T-helper 9 cell (primary cell): Measurements from ENCODE around the gene ASXL1.

Source experiments
- DNase-seq: peaks from one replicate; pipeline ENCODE4 v3.0.0-alpha.2; 2020

ASXL1 gene

DNA sequence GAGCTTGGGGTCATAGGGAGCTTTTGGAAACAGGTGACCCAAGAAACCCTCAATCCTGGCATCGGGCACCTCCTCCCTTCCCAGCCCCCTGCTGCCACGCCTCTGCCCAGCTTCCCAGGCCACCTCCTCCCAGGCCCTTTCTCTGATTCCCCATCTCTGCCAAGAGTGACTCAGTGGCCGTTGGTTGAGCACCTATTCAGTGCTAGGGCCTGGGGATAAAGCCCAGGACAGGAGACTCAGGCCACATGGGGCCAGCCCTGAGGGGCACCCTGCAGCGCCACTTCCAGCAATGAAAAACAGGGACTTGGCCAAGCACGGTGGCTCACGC, 110.1 kb downstream of the ASXL1 start:
- DNase-seq: no peak

DNA sequence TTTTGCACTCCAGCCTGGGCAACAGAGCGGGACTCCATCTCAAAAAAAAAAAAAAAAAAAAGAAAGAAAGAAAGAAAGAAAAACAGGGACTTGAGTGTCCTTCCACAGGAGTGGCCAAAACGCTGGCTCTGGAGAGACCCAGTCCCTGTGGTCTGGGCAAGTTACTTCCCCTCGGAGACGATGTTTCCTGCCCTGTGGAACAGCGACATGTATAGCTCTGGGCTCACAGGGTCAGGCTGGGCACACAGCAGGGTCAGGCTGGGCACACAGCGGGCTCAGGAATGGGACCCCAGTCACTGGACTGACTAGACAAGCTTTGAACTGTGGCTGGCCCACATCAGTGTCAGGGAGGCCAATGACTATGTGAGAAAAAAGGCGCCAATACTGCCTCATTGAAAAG, 110.7 kb downstream of the ASXL1 start:
- no peak for DNase-seq

DNA sequence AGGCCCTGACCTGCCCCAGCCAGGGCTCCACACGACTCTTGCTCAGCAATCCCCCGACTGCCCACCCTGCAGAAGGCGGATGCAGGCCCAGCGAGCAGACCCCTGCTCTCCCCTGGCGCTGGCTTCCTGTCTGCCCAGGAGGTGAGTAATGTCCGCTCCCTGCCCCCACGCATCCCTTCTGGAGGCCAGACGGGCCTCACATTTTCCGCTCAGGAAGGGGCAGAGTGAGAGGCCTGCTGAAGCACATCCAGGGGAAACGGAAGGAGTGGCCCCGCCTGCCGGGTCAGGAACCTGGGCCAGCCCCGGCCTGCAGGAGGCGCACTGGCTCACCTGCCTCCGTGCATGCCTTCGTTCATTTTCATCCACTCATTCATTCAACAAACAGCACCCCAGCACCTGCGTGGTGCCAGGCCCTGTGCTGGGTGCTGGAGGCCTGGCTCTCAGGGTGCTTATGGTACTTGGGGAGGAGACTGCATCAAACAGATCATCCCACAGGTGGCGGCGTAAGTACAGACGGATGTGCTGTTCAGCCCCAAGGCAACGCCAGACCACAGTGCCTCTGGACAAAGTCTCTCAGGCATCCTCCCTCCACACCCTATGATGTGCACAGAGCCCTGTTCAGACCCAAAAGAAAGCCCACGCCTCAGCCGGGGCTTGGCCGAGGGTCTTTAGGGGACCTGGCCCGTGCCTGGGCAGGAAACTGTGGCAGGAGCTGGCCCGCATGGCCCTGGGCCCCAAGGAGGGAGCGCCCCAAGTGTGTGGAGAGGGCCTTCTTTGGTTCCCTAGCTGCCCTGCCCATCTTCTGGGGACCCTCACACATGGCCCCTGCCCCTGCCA, 112.1 kb downstream of the ASXL1 start:
- DNase-seq: no peak

DNA sequence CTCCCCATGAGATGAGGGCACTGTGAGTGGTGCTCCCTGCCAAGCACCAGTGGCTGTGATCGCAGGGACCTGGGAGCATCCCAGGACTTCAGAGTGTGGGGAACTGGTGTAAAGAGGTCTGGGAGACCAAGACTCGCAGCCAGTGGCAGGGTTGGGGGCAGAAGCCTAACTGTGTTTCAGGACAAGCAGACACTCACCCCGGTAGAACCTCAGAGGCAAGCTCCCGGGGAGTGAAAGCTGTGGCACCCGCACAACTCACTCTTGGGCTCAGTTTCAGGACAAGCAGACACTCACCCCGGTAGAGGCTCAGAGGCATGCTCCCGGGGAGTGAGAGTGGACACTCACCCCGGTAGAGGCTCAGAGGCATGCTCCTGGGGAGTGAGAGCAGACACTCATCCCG, 112.8 kb downstream of the ASXL1 start:
- no peak for DNase-seq

DNA sequence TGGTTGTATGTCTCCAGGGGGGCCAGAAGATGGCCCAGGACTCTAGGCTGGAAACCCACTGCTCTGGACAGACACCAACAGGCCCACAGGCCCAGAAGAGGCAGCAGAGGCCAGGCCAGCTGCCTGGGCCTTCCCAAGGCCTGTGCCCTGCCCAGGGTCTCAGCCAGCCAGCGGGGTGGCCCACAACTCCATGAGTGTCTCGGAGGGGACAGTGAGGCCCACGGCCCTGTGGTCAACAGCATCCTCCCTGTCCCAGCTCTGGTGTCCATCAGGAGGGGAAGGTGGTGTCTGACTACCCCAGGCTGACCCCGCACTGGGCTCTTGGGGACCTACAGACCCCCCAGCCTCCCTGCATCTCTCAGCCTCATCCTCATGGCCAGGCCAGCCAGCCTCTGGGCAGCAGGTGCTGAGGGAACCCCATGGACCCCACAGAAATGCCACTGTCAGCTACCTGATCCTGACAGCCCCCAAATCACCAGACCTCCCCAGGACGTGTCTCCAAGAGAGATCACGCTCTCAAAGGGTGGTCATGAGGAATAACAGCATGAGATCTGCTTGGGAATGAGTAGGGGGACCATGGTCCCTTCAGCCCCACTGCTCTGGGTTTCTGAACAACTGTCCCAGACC, 114.6 kb downstream of the ASXL1 start:
- no peak for DNase-seq

DNA sequence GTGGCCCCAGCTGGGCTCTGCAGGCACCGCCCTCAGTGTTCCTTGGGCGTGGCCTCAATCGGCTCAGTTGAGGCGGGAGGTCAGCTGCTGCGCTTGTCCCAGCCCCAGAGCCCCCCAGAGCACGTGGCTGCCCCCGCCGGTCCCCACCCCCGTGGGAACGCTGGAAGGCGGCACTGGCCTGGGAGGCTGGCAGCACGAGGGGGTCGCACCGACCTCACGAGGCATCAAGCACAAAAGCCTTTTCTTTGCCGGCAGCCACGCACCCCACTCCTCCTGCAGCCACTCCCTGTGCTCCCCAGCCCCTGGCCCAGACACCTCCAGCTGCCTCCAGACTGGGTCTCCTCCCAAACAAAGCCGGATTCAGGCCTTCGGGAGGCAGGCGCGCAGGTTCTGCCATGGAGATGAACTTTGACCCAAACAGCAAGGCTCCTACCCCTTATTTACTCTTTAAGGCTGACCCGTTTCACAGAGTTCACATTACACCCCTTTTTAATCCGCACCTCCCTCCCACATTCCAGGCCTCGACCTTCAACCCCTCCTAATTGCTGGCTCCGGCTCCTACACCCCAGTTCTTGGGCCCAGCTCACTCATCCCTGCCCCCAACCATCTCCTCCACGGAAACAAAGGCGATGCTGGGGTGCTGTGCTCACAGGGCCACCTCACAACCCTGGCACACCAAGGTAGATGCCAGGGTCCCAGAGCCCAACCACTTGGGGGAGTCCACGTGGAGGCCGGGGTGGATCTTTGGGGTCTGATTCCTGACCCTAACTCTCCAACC, 115.3 kb downstream of the ASXL1 start:
- no peak for DNase-seq

DNA sequence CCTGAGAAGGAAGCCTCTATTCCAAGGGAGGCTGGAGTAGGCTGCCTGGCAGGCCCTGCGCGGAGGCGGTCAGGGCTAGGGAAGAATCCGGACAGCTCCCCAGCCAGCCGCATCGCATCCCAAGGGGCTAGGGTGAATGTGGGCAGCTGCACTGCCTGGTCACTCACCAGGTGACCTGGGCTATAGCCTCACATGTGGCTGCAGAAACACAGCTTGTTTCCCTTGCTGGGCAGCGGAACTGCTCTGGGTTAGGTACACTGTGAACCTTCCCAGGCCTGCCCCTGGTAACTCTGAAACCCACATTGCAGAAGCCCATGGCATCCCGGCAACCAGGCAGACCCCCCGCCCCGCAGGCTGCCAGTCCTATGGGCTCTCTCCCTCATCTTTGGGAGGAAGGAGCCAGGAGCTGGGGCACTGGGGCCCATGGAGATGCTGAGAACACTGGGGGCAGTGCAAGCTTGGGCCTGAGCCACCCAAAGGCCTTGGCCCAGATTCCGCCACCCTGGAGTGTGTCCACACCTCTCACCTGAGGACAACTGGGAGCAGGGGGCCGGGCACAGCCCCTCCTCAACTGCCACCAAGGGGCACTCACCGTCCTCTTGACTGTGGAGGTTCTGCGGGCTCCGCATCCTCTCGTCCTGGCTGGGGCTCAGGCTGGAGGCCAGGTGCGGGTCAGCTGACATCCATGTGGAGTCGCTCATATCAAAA, 116.0 kb downstream of the ASXL1 start:
- DNase-seq: no peak

DNA sequence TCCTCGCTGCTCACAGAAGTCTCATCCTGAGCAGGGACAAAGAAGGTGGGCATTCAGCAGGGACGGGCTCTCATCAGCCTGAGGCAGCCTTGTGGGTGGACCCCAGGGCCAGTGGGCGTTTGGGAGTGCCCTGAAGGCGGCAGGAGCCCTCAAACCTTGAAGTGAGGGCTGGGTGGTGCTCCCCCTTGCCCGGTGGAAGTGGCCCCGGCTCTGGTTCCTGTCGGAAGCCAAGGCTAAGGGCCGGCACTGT, 116.5 kb downstream of the ASXL1 start:
- DNase-seq: no peak

DNA sequence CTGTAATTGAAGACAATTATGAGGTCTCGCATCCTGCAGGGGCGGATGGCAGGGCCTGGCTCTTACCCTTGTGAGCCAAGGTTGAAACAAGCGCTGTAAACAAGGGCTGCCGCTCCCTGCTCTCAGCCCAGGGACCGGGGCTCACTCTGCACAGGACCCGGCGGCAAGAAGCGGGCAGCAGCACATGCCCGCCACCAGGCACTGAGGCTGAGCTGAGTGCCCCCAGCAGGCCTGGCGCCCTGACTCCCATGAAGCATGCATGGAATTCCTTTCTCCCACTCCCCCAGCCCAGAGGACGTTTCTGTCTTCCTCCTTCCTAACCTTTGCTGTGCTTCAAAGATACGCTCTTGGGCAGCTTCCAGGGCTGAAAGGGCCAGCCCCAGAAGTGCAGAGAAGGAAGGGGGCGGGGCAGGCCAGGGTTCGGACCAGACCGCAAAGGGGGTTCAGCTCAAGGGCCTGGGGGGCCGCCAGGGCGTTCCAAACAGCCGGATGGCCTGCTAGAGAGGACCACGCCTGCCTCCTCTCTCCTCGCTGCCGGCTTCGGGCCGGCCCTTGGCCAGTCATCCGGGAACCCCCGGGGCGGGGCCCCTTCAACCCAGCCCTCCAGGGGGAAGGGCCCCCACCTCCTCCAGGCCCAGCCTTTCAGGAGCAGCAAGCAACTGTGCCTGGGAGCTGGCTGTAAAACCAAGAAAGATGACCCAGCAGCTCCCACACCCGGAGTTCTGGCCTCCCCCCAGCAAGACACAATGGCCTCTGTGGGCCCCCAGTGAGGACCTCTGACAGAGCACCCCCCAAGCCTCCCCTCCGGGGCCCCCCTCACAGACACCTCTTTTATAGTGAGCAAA, 117.1 kb downstream of the ASXL1 start:
- DNase-seq: no peak

DNA sequence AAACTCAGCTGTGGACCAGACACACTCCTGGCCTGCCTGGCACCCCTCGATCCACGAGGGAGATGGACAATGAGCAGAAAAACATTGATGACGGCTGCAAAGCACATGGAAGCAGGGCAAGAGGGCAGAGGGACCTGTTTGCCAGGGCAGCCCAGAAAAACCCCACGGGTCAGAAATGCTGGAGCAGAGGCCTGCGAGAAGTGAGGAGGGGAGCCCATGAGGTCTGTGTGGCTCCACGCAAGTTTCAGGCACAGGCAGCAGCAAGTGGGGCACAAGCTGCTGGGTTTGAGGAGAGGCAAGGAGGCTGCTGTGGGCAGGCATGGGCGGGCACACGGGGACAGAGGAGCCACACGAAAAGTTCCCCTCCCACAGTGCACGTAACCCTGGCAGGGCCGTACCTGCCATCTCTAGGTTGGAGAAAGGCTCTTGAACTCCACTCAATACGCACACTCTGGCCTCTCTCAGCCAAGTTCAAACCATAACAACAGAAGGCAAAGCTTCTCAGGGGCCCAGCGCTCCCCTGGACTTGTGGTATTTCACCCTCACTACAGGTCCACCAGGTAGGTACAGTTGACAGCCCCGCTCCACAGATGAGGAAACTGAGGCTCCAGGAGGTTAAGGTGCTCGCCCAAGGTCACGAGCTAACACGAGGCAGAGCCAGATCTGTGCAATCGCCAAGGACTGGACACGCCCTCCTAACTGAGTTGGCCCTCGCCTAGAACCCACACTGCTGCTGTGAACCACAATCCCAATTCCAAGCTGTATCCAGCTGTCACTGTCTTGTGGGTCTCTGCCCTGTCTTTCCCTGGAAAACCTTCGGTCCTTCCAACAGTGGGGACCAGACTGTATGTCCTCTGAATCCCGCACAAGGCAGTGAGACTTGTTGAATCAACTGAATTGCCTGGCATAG, 118.8 kb downstream of the ASXL1 start:
- DNase-seq: no peak

DNA sequence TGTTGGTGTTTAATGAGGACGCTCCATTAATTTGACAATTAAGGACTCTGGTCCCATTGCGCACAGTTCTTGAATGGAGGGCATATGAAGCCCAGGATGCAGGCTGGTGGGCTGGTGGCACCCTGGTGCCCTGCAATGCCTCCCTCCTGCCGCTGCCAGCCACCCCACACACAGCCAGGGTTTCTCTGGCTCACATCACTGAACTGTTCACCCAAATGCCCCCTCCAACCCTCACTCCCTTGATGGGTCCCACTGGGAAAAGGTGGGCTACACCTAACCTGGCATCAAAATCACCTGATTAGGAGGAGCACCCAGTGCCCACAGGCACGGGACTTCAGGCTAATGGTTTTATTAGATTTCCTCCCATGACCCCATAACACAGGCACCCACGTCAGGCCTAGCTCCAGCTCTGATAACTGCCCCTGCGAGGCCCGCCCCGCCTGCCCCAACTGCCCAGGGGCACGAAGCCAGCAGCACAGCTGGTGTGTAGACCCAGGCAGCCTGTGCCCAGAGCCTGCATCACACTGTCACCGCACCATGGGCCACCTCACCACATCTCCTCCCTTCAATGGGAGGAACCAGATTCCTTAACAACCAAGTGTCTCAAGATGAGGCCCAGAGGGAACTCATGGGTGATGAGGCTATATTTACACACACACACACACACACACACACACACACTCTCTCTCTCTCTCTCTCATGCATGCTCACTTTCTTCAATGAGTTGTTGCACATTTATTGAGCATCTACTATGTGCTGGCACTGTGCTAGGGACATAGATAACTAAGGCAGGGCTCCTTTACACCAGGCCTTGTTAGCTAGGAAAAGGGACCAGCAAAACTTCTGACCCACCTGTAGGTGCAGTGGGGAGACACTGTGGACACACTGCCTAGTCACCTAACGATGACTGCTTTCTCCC, 119.7 kb downstream of the ASXL1 start:
- DNase-seq: no peak

DNA sequence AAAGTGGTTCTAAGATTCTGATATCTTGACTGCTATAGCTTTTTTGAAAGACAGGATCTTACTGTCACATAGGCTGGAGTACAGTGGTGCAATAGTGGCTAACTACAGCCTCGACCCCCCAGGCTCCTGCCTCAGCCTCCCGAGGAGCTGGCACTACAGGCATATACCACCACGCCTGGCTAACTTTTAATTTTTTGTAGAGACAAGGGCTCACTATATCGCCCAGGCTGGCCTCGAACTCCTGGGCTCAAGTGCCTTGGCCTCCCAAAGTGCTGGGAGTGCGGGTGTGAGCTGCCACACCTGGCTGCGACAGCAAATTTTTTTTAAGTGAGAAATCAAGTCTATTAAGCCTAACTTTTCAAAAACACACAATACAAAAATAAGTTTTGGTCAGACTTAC, 120.4 kb downstream of the ASXL1 start:
- DNase-seq: no peak

DNA sequence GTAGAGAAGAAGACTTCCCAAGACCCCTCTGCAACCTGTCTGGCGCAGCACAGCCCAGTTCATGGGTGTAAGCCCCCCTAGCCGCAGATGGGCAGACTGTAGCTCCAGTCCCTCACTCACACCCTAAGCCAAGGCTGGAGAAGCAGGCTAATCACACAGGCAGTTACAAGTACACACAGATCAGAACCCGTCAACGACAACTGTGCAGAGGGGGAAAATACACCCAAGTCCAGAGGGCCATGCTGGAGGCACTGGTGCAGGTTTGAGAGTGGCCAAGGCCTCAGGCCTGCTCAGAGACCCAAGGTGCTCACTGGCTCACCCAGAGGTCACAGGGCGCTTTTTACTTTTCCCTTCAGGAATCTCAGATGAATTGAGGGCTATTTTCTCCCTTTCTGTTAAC, 120.9 kb downstream of the ASXL1 start:
- DNase-seq: no peak

DNA sequence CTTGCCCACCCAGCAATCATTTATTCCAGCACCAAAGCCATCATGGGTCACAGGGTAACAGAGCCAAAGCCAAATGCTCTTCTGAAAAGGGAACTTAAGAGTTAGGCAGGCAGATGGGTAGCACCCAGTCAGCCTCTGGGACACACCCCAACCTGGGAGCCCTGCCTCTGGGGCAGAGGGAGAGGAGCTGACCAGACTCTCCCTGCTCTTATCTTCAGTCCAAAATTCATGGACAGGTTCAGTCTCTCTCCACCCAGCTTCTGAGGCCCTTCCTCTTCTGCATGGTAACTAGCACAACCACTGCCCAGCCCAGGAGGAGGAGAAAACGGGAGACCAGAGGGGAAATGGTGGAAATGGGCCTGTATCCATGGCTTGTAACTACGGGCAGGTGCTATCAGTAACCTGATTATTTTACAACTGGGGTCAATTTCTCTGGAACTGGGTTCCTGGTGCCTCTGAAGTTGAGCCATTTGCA, 121.6 kb downstream of the ASXL1 start:
- no peak for DNase-seq

DNA sequence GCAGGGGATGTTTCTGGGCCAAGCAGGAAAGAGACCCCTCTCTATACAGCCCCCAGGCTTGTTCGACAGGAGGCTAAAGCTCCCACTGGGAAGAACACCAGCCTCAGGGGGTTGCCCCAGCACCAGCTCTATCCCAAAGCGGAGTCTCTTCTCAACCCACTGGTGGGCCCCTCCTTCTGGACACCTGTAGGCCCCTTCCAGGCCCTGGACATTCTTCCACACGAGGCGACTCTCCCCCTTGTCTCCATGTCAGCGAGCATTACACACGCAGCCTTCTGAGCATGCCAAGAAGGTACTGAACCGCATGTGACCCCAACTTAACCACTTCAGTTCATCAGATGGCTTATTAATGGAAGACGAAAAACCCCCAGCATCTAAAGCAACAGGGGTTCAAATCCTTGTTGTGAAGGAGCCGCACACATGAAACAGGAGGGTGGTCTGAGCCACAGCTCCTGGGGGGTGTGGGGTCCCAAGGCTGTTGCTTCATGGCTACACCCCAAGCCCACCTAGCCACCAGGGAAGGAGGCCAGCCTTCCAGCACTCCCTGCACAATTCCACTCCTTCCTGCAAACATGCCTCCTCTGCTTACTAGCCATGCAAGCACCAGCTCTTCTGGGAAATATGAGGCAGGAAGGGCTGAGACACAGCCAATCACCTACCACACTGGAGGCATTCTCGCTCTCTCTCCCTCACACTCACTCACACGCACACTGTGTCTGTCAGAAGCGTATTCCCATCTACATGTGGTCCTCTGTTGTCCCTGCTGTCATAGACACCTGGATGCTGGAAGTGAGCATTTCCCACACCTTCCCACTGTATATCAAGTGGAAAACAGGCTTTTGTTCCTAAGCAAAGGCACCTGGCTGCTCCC, 122.5 kb downstream of the ASXL1 start:
- no peak for DNase-seq

DNA sequence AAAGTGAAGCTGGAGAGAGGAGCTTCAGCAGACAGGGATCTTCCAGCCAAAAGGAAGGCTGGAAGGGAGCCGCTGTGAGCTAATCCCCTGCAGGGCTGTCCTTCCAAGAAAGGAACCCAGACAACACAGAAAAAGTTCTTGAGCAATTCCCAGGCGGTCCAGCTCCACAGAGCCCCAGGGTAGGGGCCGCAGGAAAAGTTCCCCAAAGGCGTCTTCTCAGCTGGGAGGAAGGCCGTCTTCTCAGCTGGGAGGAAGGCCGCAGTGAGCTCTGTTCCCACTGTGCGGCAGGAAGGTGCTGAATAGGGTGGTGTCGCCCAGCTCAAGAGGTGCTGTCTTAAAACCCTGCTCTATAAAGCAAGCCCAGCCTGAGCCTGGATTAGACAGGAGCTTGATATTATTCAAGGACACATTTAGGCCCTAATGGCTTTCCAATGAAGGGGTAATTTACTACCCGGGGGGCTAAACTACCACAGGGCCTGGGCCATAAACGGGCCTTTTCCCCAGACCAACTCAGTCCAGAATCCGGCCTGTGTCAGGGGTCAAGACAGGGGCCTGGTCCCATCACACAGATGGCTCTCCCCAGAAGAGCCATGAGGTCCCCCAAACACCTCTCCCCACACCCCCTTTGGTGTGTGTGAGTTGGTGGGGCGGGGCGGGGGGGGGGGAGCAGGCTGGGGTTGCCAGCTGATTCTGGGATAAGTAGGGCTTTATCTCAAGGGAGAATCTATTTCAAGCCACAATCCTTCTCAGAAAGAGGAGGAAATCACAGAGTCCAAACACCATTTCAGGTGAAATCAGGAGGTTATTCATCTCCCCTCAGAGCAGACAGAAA, 123.4 kb downstream of the ASXL1 start:
- no peak for DNase-seq

DNA sequence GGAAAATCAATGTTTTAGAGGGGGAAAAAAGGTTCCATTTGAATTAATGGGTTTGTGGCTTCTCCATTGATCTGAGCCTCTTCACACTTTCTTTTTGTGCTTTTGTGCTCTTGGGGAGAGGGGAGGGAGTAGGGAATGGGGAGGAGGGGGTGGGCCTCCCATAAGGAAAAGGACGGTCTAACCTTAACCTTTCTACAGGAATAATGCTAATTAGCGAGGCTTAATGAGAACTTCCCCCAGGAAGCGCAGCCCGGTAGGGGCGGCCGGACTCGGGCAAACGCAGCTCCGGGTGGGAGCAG, 124.0 kb downstream of the ASXL1 start:
- DNase-seq: no peak

DNA sequence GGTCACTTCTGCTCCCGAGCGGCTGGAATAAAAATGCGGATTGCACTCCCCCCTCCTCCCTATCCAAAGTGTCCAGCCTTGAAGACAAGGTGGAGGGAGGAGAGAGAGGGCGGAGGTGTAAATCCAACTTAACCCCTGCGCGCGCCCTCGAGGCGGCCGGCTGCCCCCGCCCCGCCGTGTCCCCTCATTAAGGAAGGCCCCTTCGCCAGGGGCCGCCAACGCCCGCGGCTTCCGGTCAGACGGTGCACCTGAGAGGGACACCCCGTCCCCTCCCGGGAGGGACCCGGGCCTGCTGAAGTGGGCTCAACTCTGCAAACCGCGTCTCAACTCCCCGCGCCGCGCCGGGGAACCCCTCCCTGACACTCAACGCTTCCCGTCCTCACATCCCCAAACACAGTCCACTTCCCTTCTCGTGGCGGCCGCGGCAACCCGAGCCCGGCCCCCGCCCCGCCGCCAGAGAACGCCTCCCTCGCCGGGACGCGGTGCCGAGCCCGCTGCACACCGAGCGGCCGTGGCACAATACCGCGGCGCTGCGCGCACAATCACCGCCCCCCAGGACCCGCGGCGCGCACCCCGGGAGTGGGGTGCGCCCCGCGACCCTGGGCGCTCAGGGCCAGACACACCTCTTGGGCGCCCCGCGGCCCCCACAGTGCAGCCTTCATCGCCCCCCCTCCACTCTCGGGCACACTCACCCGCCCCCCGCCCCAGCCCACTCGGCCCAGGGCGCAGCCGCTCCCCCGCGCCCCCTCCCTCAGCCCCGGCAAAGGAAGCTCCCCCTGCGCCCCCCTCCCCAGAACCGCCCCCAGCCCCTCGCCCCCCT, 124.5 kb downstream of the ASXL1 start:
- DNase-seq: peak; percentile 37
